ENCODE measurements around the gene COPS4. TPM values are rescaled to one million over a fixed set of nuclear protein-coding genes. Genes with fewer than 3 reads are reported as not detected.

The COPS4 gene

GRCh38 chr4:83124111-83124780, 89.3 kb downstream of the COPS4 start:
- H4K91ac ChIP-seq (ENCODE audit: low read length): no peak overlapping the region
- peak; percentile 56 for DNase-seq
- H3K4me3 ChIP-seq (ENCODE audit: insufficient read depth in 1 of 2, low read depth in 1 of 2, low read length in 2 of 2): no peak overlapping the region
- no peak overlapping the region for H3K23ac ChIP-seq (ENCODE audit: low read length in 2 of 2)
- no peak overlapping the region for H3K4me2 ChIP-seq (ENCODE audit: low read length, poor library complexity, severe bottlenecking)
- H4K8ac ChIP-seq (ENCODE audit: low read length): no peak overlapping the region
- H2BK12ac ChIP-seq (ENCODE audit: low read length in 2 of 2): no peak overlapping the region
- H3K27ac ChIP-seq (ENCODE audit: low read length, poor library complexity, severe bottlenecking): no peak overlapping the region
- H3K14ac ChIP-seq (ENCODE audit: low read length in 2 of 2): no peak overlapping the region
- no peak overlapping the region for H2AFZ ChIP-seq (ENCODE audit: low read depth, low read length)
- H3K9ac ChIP-seq (ENCODE audit: low read length): no peak overlapping the region
- no peak overlapping the region for H2BK5ac ChIP-seq (ENCODE audit: low read depth, low read length, poor library complexity, severe bottlenecking)
- no peaks in the 10 kb centered on the region for H3K4me1 ChIP-seq (ENCODE audit: control insufficient read depth, insufficient read depth, low read depth, low read length)
- H3K9me3 ChIP-seq (ENCODE audit: control insufficient read depth, low read length): peaks cover 8% of the 10 kb centered on the region
- no peak overlapping the region for H3K4ac ChIP-seq (ENCODE audit: low read depth in 1 of 2, low read length in 2 of 2)
- 69% methylated on average over 6 of the region's 10 CpGs for WGBS
- H3K79me1 ChIP-seq (replicated peaks; ENCODE audit: low read length, poor library complexity, severe bottlenecking): no peaks in the 10 kb centered on the region
- H3K27me3 ChIP-seq (ENCODE audit: control insufficient read depth in 1 of 2, insufficient read depth in 1 of 2, low read length in 2 of 2): no peaks in the 10 kb centered on the region
- H2AK5ac ChIP-seq (ENCODE audit: low read length, severe bottlenecking): no peak overlapping the region
- H2BK15ac ChIP-seq (ENCODE audit: low read depth, poor library complexity, severe bottlenecking): no peak overlapping the region
- H2BK120ac ChIP-seq (ENCODE audit: low read depth, low read length): no peak overlapping the region
- H3K36me3 ChIP-seq (ENCODE audit: control insufficient read depth in 1 of 2, insufficient read depth in 2 of 2, low read depth in 1 of 2, low read length in 2 of 2): no peaks in the 10 kb centered on the region
- no peak overlapping the region for H3K18ac ChIP-seq (ENCODE audit: low read depth in 1 of 2, low read length in 2 of 2)

Small RNAs within 50 kb of the gene (small RNA-seq; reads per million reads assigned to genes)
- not detected for gene RNU6-615P (ENCODE audit: low read depth)
